Esophagus squamous epithelium (tissue), 4 donors: ENCODE data around the gene ESYT1.

Source experiments
- CTCF ChIP-seq, 6 experiments: fragments of 450-650 bp in 4 of 6; fragments of 200-600 bp in 2 of 6; sonication (generic) in 2 of 6; IDR thresholded peaks; one replicate each; pipeline ENCODE4 v1.5.1; 2016 to 2019; ENCODE audit warnings: antibody characterized with exemption in 6 of 6, mild to moderate bottlenecking in 4 of 6, moderate library complexity in 4 of 6
- POLR2A ChIP-seq, 4 donors: fragments of 450-650 bp; IDR thresholded peaks; one replicate each; pipeline ENCODE4 v1.6.1; 2017; ENCODE audit warnings: antibody characterized with exemption in 4 of 4, mild to moderate bottlenecking in 4 of 4, moderate library complexity in 3 of 4

GRCh38 chr12:56124133-56124532 is 3.9 kb upstream of the ESYT1 start:
- TF ChIP-seq POLR2A (IDR thresholded peaks at IDR 0.05) (no peak), CTCF (IDR thresholded peaks at IDR 0.05) (no peak)
